GM08714 (cell line): ENCODE data around the gene SLC16A7.
"Not testable (repeated sequence)": the region's sequence is repeated elsewhere in the genome, so short reads cannot be mapped to it uniquely, and the experiment has no call there.

ENCODE experiments used
- H3K4me3 ChIP-seq: fragments of 200-500 bp; sonication (Bioruptor generic); 2 replicates; pipeline ENCODE4 v1.5.1; 2014; ENCODE audit warnings: mild to moderate bottlenecking, low read length, inconsistent platforms
- ZNF274 ChIP-seq: IDR thresholded peaks from 2 replicates; pipeline ENCODE4 v1.6.1; 2012; ENCODE audit warnings: mild to moderate bottlenecking, low read depth, low read length

Gene SLC16A7

DNA sequence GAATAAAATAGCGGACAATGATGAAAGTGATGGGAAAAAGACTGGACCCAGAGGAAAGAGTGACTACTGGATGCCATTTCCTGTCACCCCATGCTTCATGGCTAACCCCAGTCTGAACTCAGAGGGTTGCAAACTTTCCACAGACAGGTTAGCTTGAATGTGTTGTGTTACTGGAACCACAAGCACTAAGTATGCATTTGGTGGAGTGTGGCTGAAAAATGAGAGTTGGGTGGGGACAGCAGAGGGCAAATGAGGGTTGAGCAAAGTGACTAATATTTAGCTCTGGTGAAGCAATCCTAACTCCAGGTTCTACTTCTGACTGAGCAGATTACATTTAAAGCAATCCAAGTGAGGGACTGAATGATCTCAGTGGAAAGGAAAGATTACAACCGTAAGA lies 1.6 kb downstream of the SLC16A7 start:
- TF ChIP-seq ZNF274: no peak
- peak overlapping the region; percentile 99; the same call in 1 of the 2 replicates for H3K4me3 ChIP-seq

DNA sequence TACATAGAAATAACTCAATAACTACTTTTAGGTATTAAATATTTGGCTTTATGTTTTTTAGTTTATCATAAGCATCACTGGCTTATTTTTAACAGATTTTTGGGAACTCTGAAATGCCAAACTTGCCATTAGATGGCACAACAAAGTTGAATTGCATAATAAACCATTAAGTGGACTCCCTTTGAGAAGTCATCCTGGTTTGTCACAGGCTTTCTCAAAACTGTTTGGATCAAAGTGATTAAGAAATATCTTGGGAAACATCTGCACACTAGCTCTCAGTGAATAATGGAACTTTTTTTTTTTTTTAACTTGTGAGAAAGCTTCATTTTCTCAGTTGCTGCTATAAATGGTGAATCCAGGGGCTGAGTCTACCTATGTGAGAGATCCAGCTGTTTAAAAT lies 4.3 kb downstream of the SLC16A7 start:
- no peak overlapping the region for H3K4me3 ChIP-seq
- no peak for TF ChIP-seq ZNF274

DNA sequence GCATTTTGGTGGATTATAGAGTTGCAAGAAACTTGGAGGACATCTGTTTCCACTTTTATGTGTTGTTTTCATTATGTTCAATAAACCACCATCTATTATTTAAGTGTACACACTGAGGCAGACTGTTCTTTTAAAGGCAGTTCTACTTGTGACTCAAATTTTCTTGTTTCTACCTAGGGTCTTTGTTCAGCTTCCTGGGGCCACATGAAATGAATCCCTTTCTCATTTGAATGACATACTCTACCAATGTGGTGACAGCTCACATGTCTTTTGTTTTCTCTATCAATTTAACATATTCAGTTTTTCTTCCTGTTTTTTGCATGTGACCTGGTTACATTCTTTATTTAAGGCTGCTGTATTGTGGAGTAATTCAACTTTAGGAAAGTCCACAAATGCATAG lies 7.9 kb downstream of the SLC16A7 start:
- no peak overlapping the region for H3K4me3 ChIP-seq
- TF ChIP-seq ZNF274: no peak

DNA sequence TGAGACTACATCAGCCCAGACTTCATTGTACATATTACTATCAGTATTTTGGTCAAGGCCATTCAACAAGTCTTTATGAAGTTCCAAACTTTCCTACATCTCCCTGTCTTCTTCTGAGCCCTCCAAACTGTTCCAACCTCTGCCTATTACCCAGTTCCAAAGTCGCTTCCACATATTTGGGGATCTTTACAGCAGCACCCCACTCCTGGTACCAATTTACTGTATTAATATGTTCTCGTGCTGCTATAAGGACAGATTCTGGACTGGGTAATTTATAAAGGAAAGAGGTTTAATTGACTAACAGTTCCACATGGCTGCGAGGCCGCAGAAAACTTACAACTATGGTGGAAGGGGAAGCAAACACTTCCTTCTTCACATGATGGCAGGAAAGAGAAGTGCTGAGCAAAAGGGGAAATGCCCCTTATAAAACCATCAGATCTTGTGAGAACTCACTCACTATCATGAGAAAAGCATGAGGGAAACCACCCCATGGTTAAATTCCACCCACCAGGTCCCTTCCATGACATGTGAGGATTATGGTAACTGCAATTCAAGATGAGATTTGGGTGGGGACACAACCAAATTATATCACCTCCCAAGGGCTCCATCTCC lies 17.1 kb downstream of the SLC16A7 start:
- not testable (repeated sequence) for H3K4me3 ChIP-seq

DNA sequence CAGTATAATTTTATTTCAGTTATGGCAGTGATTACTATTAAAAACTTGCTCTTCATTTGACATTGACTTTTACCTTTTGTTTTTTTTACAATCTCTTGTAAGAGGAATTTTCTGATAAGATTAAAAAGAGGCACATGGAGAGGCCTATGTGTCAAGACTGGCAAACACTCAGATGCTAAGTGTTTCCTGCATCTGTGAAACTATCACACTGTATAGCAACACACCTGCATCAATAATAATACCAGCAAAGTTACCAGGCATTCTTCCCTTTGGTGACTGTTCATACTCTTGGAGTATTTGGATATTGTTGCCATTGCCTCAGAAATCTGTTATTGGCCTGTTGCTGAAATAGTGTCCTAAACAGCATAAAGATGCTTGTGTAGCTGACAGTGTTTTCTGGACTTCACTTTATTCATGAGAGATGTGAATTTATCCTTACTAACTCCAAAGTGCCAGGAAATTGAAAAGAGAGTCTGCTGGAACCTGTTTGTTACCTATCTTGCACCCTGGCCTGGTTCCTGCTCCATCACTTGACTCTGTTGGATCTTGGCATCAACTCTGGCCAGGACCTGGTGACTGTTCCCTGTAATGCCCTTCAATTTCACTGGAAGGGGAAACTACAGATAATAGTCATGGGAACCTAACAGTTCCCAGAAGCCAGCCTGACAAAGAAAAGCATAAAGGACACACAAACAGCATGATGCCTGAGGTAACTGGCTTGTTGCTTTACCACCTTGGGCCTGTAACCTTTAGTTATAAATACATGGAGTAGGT lies 19.8 kb downstream of the SLC16A7 start:
- TF ChIP-seq ZNF274: no peak
- H3K4me3 ChIP-seq: no peak overlapping the region

DNA sequence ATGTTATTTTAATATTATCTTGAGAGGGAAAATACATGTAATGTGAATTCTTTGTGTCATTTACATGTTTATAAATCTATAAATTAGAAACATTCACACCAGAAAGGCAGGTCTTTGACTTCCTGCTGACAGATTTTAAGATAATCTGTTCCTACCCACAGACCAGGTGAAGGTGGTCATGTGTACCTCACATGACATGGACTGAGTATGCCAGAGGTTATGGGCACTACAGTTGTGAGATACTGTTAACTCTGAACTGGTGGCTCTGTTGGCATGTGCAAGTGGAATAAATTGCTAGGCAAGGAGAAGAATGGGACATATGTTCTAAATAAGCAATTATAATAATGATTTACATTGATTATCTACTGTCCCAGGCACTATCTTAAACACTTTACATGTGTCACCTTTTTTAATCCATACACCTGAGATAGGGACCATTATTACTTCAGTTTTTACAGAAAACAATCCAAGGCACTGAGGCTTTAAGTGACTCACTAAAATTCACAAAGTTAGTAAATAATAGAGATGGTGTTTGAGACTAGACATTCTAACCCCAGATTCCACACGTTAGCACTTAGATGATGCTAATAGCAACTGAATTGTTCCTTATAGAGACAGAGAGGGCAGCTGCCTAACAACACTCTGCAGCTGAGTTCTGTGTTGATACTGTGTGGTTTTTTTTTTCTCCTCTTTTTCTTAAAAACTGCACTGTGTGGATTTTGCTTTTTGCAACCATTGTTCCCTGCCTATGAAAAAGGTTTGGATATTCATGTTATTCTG lies 23.8 kb downstream of the SLC16A7 start:
- TF ChIP-seq ZNF274: no peak
- no peak overlapping the region for H3K4me3 ChIP-seq

DNA sequence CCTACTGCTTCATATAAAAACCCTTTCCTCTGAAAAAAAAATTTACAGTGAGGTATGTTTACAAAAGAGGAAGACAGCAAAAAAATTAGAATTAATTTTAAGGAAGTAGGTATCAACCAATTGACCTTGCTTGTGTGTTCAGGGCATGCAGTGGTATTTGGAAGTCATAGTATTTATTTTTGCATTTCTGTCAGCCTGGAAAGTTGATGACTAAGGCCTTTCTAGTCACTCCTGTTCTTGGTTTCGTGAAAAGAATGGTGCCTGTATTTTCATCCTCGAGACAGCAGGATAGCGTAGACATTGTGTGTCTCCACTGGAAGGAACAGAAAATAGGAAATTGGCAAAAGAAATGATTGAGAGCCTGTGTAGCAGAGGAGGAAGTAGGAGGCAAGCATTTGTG lies 24.5 kb downstream of the SLC16A7 start:
- no peak for TF ChIP-seq ZNF274
- H3K4me3 ChIP-seq: no peak overlapping the region

DNA sequence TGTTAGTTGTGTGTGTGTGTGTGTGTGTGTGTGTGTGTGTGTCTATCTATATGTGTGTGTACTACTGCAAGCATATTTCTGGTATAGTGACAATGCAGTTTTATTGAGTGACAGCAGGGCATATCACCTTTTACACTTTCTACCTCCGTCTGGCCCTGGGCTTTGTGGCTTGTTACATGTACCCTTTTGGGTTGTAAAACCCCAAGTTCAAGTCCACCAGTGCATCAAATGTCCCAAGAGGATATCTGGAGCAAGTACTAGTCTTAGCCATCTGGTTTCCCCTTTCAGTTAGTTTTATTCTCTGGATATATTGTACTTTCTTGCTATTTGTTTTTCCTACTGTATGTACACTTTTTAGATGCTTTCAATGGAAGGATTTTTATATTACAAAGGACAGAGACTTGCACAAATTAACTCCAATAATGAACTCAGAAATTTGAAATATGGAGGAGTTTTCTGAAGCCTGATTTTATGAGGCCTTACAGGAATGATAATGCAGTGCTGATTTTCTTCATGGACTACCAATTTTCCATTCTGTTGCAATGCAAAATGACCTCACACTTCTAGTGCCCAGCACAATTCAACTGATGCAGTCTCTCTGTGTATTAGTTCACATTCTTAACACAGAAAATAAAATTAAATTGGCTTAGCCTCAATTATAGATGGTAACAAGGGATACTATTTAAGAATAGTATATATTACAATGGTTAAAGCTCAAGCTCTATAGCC lies 29.1 kb downstream of the SLC16A7 start:
- no peak for TF ChIP-seq ZNF274
- no peak overlapping the region for H3K4me3 ChIP-seq

DNA sequence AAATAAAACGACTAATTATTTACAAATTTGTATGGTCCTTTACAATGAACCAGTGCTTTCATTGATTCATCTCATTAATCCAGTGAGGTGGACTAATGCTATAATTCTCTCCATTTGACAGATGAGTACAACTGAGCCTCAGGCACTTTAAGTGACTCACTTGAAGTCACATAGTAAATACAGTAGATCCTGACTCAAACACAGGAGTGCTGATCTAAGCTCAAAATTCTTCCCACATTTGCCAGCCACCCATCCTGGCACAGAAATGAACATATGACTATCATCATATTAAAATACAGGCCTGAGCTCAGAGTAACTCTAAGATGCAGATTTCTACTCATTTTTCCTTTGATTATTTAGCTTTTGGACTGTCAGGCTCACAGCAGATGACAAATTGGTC lies 30.6 kb downstream of the SLC16A7 start:
- no peak for TF ChIP-seq ZNF274
- H3K4me3 ChIP-seq: no peak overlapping the region

DNA sequence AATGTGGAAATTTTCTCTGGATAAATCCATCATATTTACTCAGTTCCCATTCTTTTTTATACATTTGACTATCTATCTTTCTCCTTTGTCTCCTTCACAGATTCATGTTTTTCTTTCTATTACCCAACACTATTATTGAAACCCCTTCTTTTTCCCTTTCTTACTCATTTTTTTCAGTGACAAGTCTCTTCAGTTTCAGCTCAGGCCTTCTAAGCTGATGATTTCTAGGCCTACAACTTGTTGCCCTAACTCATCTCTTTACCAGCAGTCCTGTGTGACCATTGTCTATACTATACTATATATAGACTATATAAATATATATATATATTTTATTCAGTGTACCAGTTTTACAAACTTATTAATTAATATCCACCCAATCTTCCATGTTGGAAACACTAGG lies 31.8 kb downstream of the SLC16A7 start:
- no peak for TF ChIP-seq ZNF274

DNA sequence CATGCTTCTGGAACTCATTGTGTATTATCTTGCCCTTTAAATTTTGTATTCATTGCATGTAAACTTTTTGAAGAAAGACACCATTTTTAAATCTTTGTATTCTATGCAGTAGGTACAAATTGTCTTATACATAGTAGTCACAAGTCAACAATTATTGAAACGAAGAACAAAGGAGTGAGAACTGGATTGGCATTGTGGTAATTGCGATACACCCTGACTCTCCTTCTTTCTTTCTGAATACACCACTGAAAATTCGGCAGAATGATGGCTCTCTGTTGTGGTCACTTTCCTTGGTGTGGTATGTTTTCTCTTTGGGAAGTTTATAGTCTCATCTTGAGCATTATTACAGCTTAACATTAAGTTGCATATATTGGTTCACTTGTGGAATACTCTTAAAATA lies 34.1 kb downstream of the SLC16A7 start:
- H3K4me3 ChIP-seq: no peak overlapping the region
- no peak for TF ChIP-seq ZNF274

More for the DNA sequence above, 31.8 kb downstream of the SLC16A7 start:
- no peak overlapping the region for H3K4me3 ChIP-seq

DNA sequence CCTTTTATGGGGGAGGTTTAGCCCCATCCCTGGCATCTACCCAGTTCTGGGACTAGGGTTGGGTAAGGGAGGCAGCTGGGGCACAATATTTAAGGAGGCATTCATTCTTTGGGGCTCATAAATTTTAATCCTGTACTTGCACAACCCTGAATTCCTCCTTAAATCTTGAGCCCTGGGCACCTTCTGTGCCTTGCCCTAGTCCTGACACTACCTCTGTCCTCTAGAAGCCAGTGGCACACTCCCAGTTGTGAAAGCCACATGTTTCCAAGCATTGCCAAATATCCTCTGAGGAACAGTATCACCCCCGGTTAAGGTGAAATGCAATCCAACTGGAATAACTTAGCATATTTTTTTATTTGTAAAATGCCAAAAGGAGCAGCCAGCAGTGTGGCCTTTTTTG lies 36.6 kb downstream of the SLC16A7 start:
- no peak overlapping the region for H3K4me3 ChIP-seq

DNA sequence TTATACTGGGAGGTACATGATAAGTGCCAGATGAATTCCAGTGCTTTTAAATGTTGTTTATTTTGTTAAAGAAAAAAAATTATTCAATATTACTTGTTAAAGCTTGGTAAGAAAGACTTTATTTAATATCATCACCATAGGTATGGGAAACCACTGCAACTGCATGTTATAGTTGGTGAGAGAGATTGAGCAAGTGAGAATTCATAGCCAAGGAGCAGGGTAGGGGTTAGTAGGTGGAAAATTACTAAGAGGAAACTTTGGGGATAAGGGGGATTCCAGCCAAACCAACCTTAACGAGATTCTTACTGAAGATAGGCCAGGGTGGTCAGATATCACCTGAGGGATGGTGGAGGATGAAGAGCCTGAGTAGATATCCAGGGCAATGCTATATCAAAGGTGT lies 38.4 kb downstream of the SLC16A7 start:
- no peak overlapping the region for H3K4me3 ChIP-seq
- no peak for TF ChIP-seq ZNF274

More for the DNA sequence above, 36.6 kb downstream of the SLC16A7 start:
- TF ChIP-seq ZNF274: no peak

DNA sequence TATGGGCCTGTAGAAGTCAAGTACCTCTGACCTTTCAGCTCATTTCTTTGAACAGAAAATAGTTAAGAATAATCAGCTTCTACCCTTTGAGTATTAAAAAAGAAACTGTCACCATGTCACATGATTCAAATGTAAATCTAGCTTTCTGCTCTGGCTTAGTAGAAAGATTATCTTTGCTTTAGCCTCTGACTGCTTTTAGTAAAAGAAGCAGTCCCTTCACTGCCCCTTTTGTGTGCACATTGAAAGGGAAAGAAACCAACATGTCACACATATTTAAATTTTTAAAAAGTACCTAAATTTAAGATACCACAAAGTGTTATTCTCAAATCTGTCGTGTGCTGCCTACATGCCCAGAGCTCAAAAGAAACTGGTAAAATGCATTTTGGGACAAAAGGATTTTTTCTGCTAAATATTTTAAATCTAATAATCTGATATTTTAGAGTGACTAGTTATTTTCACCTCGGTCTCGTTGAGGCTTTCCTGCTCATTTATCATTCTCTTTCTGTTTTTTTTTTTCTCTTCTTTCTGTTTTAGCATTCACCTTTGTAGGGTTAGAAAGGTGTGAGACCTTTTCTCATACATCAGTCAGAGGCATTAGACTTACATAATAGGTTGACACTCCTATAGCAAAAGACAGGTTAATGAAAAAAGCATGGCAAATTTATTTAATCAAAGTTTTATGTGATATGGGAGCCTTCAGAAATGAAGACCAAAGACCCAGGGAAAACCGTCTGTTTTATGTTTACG lies 41.3 kb downstream of the SLC16A7 start:
- TF ChIP-seq ZNF274: no peak
- H3K4me3 ChIP-seq: no peak overlapping the region
